HTR-8/SVneo (cell line): ENCODE data around the gene DCBLD1.
"Not testable (repeated sequence)": the region's sequence is repeated elsewhere in the genome, so short reads cannot be mapped to it uniquely, and the experiment has no call there.

Experiments used
- DNase-seq: peaks from one replicate; pipeline ENCODE4 v3.0.0; 2011; ENCODE audit warnings: low spot score, mixed read lengths; ENCODE audit not compliant: insufficient read length
- FAIRE-seq: peaks from 2 replicates; lab custom pipeline; 2011; peaks lifted over from hg19 to GRCh38; lab: Jason Lieb, UNC

The DCBLD1 gene

GRCh38 chr6:117482240-117483003 is at the start of gene DCBLD1:
DCBLD1 (plus strand) TSS chr6:117482674; CDS start chr6:117482782, 108 bp downstream.
- peak; percentile 63 for FAIRE-seq

GRCh38 chr6:117440706-117441525 is 41.6 kb upstream of the DCBLD1 start:
- DNase-seq = peak; percentile 65

More at GRCh38 chr6:117482240-117483003, at the start of gene DCBLD1:
- peak; percentile 66 for DNase-seq

GRCh38 chr6:117441824-117442264 is 40.6 kb upstream of the DCBLD1 start:
- no peak for FAIRE-seq
- no peak for DNase-seq

More at GRCh38 chr6:117440706-117441525, 41.6 kb upstream of the DCBLD1 start:
- FAIRE-seq = no peak

GRCh38 chr6:117442313-117442712 is 40.2 kb upstream of the DCBLD1 start:
- not testable (repeated sequence) for FAIRE-seq, DNase-seq

GRCh38 chr6:117444600-117444999 is 37.9 kb upstream of the DCBLD1 start:
- DNase-seq = no peak
- no peak for FAIRE-seq

GRCh38 chr6:117446861-117447260 is 35.6 kb upstream of the DCBLD1 start:
- DNase-seq = no peak
- FAIRE-seq = no peak

- FAIRE-seq = no peak
- no peak for DNase-seq
These were observed 34.5 kb upstream of the DCBLD1 start for GRCh38 chr6:117448011-117448410.

- DNase-seq (peak; percentile 61), FAIRE-seq (no peak)
These were observed 33.6 kb upstream of the DCBLD1 start for GRCh38 chr6:117448732-117449485.

- FAIRE-seq (no peak), DNase-seq (peak; percentile 24)
These were observed 32.7 kb upstream of the DCBLD1 start for GRCh38 chr6:117449549-117450439.

- DNase-seq = no peak
- FAIRE-seq = no peak
These were observed 30.8 kb upstream of the DCBLD1 start for GRCh38 chr6:117451671-117452070.

- DNase-seq (no peak), FAIRE-seq (no peak)
These were observed 26.2 kb upstream of the DCBLD1 start for GRCh38 chr6:117456250-117456649.

GRCh38 chr6:117456998-117457397 is 25.5 kb upstream of the DCBLD1 start:
- no peak for FAIRE-seq
- DNase-seq = no peak

- DNase-seq = no peak
- no peak for FAIRE-seq
These were observed 23.1 kb upstream of the DCBLD1 start for GRCh38 chr6:117459204-117459944.

GRCh38 chr6:117463762-117464665 is 18.5 kb upstream of the DCBLD1 start:
- DNase-seq = peak; percentile 40
- FAIRE-seq = no peak

GRCh38 chr6:117464700-117465099 is 17.8 kb upstream of the DCBLD1 start:
- no peak for FAIRE-seq
- DNase-seq = no peak

GRCh38 chr6:117465691-117466090 is 16.8 kb upstream of the DCBLD1 start:
- DNase-seq = no peak
- no peak for FAIRE-seq

GRCh38 chr6:117467876-117468275 is 14.6 kb upstream of the DCBLD1 start:
- DNase-seq (no peak), FAIRE-seq (no peak)

- DNase-seq, FAIRE-seq: not testable (repeated sequence)
These were observed 13.9 kb upstream of the DCBLD1 start for GRCh38 chr6:117468527-117468926.
